ENCODE measurements around the gene OTOG.

Gene OTOG

DNA sequence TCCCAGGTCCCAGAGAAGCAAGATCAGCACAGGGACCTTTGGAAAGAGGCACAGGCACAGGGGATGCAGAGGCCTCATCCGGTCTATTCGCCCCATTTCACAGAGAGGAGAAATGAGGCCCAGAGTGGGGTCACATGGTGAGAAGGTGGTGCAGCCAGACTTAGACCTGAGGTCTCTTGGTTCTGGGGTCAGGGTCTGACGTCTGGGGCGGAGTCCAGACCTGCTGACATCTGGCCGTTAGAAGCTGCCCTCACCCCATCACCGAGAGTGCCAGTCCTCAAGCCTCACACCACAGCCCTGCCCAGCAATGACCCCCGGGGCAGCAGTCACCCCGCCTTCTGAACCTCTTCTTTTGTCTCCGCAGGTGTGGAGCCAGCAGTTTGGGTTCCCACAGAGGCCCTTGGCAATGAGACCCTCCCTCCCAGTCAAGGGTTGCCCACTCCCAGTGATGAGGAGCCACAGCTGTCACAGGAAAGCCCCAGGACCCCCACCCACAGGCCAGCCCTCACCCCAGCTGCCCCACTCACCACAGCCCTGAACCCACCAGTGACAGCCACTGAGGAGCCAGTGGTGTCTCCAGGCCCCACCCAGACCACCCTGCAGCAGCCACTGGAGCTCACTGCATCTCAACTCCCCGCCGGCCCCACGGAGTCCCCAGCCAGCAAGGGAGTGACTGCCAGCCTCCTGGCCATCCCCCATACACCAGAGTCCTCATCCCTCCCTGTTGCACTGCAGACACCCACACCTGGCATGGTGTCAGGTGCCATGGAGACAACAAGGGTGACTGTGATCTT lies 62.4 kb downstream of the OTOG start:
- Histone ChIP-seq H3K9me3 (no peaks in the 10 kb centered on the region), H3K4me1 (ENCODE audit: control insufficient read depth in 1 of 2, insufficient read depth in 1 of 2, low read depth in 1 of 2, low read length in 1 of 2) (no peaks in the 10 kb centered on the region), H3K4me3 (ENCODE audit: low read depth in 1 of 2, low read length in 1 of 2) (no peak overlapping the region), H3K27me3 (peaks cover 1% of the 10 kb centered on the region), H3K36me3 (no peaks in the 10 kb centered on the region), H3K27ac (no peak overlapping the region)
- TF ChIP-seq, protein P1, sequence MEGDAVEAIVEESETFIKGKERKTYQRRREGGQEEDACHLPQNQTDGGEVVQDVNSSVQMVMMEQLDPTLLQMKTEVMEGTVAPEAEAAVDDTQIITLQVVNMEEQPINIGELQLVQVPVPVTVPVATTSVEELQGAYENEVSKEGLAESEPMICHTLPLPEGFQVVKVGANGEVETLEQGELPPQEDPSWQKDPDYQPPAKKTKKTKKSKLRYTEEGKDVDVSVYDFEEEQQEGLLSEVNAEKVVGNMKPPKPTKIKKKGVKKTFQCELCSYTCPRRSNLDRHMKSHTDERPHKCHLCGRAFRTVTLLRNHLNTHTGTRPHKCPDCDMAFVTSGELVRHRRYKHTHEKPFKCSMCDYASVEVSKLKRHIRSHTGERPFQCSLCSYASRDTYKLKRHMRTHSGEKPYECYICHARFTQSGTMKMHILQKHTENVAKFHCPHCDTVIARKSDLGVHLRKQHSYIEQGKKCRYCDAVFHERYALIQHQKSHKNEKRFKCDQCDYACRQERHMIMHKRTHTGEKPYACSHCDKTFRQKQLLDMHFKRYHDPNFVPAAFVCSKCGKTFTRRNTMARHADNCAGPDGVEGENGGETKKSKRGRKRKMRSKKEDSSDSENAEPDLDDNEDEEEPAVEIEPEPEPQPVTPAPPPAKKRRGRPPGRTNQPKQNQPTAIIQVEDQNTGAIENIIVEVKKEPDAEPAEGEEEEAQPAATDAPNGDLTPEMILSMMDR (IDR thresholded peaks at IDR 0.05) = no peak

DNA sequence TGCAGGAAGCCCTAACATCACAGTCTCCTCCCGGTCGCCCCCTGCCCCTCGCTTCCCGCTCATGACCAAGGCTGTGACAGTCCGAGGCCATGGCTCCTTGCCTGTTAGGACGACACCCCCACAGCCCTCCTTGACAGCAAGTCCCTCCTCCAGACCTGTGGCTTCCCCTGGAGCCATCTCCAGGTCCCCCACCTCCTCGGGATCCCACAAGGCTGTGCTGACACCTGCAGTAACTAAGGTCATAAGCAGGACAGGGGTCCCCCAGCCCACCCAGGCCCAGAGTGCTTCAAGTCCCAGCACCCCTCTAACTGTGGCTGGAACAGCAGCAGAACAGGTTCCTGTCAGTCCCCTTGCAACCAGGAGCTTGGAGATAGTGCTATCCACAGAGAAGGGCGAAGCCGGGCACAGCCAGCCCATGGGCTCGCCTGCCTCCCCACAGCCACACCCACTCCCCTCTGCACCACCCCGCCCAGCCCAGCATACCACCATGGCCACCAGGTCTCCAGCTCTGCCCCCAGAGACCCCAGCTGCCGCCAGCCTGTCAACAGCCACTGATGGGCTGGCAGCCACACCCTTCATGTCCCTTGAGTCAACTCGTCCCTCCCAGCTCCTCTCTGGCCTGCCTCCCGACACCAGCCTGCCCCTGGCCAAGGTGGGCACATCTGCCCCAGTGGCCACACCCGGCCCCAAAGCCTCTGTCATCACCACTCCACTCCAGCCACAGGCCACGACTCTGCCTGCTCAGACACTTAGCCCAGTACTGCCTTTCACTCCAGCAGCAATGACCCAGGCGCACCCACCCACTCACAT lies 63.2 kb downstream of the OTOG start:
- no peaks in the 10 kb centered on the region for H3K4me1 ChIP-seq (ENCODE audit: control insufficient read depth in 1 of 2, insufficient read depth in 1 of 2, low read depth in 1 of 2, low read length in 1 of 2)
- H3K9me3 ChIP-seq = no peaks in the 10 kb centered on the region
- peaks cover 6% of the 10 kb centered on the region for H3K27me3 ChIP-seq
- no peak overlapping the region for H3K4me3 ChIP-seq (ENCODE audit: low read depth in 1 of 2, low read length in 1 of 2)
- no peaks in the 10 kb centered on the region for H3K36me3 ChIP-seq
- TF ChIP-seq, protein P1 (IDR thresholded peaks at IDR 0.05) = no peak
- H3K27ac ChIP-seq = no peak overlapping the region

DNA sequence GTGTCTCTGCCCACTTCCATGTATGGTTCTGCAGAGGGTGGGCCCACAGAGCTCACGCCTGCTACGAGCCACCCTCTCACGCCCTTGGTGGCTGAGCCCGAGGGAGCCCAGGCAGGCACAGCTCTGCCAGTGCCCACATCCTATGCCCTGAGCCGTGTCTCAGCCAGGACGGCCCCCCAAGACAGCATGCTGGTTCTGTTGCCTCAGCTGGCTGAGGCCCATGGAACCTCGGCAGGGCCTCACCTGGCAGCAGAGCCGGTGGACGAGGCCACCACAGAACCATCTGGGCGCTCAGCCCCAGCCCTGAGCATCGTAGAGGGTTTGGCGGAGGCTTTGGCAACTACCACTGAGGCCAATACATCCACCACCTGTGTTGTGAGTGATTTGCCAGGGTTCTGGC lies 64.0 kb downstream of the OTOG start:
- TF ChIP-seq, protein P1 (IDR thresholded peaks at IDR 0.05) = no peak
- H3K4me1 ChIP-seq (ENCODE audit: control insufficient read depth in 1 of 2, insufficient read depth in 1 of 2, low read depth in 1 of 2, low read length in 1 of 2) = no peaks in the 10 kb centered on the region
- no peak overlapping the region for H3K27ac ChIP-seq
- H3K27me3 ChIP-seq = peaks cover 12% of the 10 kb centered on the region
- H3K4me3 ChIP-seq (ENCODE audit: low read depth in 1 of 2, low read length in 1 of 2) = no peak overlapping the region
- H3K9me3 ChIP-seq = no peaks in the 10 kb centered on the region
- H3K36me3 ChIP-seq = no peaks in the 10 kb centered on the region

DNA sequence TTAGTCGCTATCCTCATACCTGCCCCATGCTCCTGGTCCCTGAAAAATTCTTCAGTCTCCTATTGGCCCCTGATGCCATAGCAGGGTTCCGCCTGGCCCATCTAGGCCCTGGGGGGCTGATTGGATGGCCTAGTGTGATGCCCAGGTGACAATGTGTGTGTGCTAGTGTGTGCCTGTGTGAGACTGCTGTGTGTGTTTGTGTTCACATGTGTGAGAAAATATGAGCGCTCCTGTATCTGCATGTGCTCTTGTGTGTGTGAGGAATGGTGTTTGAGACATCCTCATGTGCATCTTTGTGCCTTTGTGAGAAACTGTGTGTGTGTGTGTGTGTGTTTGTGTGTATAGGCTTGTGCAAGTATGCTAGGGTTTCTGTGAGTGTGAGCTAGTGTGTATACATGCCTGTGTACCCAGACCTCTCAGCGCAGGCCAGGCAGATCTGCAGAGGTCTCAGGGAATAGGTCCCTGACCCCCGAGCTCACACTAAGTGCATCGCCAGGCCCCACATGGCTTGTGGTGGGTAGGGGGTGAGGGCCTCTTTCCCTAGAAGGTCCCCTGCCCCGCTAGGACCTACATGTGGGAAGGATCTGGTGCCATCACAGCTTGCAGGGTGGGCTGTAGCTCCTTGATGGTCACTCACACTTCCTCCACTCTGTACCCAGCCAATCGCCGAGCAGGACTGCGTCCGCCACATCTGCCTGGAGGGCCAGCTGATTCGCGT lies 64.6 kb downstream of the OTOG start:
- H3K9me3 ChIP-seq = no peaks in the 10 kb centered on the region
- no peaks in the 10 kb centered on the region for H3K36me3 ChIP-seq
- no peak overlapping the region for H3K4me3 ChIP-seq (ENCODE audit: low read depth in 1 of 2, low read length in 1 of 2)
- H3K27me3 ChIP-seq = peaks cover 15% of the 10 kb centered on the region
- no peak overlapping the region for H3K27ac ChIP-seq
- H3K4me1 ChIP-seq (ENCODE audit: control insufficient read depth in 1 of 2, insufficient read depth in 1 of 2, low read depth in 1 of 2, low read length in 1 of 2) = no peaks in the 10 kb centered on the region
- TF ChIP-seq, protein P1 (IDR thresholded peaks at IDR 0.05) = no peak
